Caco-2 (cell line): ENCODE data around the gene BACH2. TPM values are rescaled to one million over a fixed set of nuclear protein-coding genes. Genes with fewer than 3 reads are reported as not detected.

Experiments used
- BruUV-seq: library from RNA; stranded (reverse); fragments of 400-500 nt; replicated peaks from 2 replicates; lab custom pipeline; 2021; lab: Mats Ljungman, UMichigan
- CTCF ChIA-PET: fragments of 300-600 bp; sonication (Branson Sonifier 250); formaldehyde crosslinking; loops from one replicate; lab custom pipeline; 2022; ENCODE audit warnings: antibody characterized with exemption; lab: Charles Lee
- POLR2A ChIA-PET: fragments of 300-600 bp; sonication (Branson Sonifier 250); formaldehyde crosslinking; loops from one replicate; lab custom pipeline; 2022; ENCODE audit warnings: antibody characterized with exemption; lab: Charles Lee
- DNase-seq, 2 experiments: peaks; one replicate each; pipeline versions ENCODE4 v3.0.0 to v3.0.0-alpha.2; 2020 to 2022
- H3K27me3 ChIP-seq: replicated peaks from 2 replicates; pipeline ENCODE4 v1.6.0; 2011; ENCODE audit warnings: low read length; ENCODE audit not compliant: control insufficient read depth, insufficient read depth
- H3K36me3 ChIP-seq: 2 replicates; pipeline ENCODE4 v1.5.1; 2011; ENCODE audit warnings: low read length; ENCODE audit not compliant: control insufficient read depth, insufficient read depth
- H3K4me1 ChIP-seq: fragments of 250-450 bp; sonication (Bioruptor Pico); 2 replicates; pipeline ENCODE4 v1.5.1; 2020; ENCODE audit warnings: mild to moderate bottlenecking
- H3K4me3 ChIP-seq: 2 replicates; pipeline ENCODE4 v1.5.1; 2011; ENCODE audit warnings: low read depth, mild to moderate bottlenecking, control low read depth, low read length
- H3K9me3 ChIP-seq: fragments of 250-450 bp; sonication (Bioruptor Pico); 2 replicates; pipeline ENCODE4 v1.5.1; 2020; ENCODE audit warnings: mild to moderate bottlenecking, moderate library complexity
- H3K27ac Mint-ChIP-seq: one replicate; pipeline ENCODE4 v1.8.0; 2022; ENCODE audit warnings: mixed read lengths; ENCODE audit not compliant: unreplicated experiment
- H3K27me3 Mint-ChIP-seq: one replicate; pipeline ENCODE4 v1.8.0; 2022; ENCODE audit warnings: mixed read lengths; ENCODE audit not compliant: insufficient read depth, unreplicated experiment
- H3K36me3 Mint-ChIP-seq: one replicate; pipeline ENCODE4 v1.8.0; 2022; ENCODE audit warnings: mild to moderate bottlenecking, mixed read lengths; ENCODE audit not compliant: insufficient read depth, unreplicated experiment
- H3K4me1 Mint-ChIP-seq: one replicate; pipeline ENCODE4 v1.8.0; 2022; ENCODE audit warnings: low read depth, mixed read lengths; ENCODE audit not compliant: unreplicated experiment
- H3K4me3 Mint-ChIP-seq: one replicate; pipeline ENCODE4 v1.8.0; 2022; ENCODE audit warnings: mild to moderate bottlenecking, moderate library complexity, mixed read lengths; ENCODE audit not compliant: unreplicated experiment
- H3K9me3 Mint-ChIP-seq: one replicate; pipeline ENCODE4 v1.8.0; 2022; ENCODE audit warnings: mixed read lengths; ENCODE audit not compliant: unreplicated experiment
- CTCF ChIP-seq, 2 experiments: fragments of 200-600 bp in 1 of 2; IDR thresholded peaks; 1 replicate in 1 of 2; 2 replicates in 1 of 2; pipeline versions ENCODE4 v1.5.1 to v1.8.0; 2011 to 2022; ENCODE audit warnings: antibody characterized with exemption in 1 of 2, control low read depth in 1 of 2, inconsistent platforms in 1 of 2, low read depth in 1 of 2, low read length in 1 of 2, mild to moderate bottlenecking in 1 of 2, moderate library complexity in 1 of 2; ENCODE audit not compliant: insufficient read depth in 1 of 2, severe bottlenecking in 1 of 2, unreplicated experiment in 1 of 2
- intact Hi-C: fragments of 100-400 bp; cut with micrococcal nuclease; formaldehyde crosslinking; loops from one replicate; pipeline ENCODE4 v1.10.0; 2022; ENCODE audit not compliant: unreplicated experiment
- total RNA-seq: library from RNA; stranded (reverse); gene quantifications from 2 replicates; pipeline ENCODE4 v1.2.3, GENCODE V29; 2022

The BACH2 gene
- total RNA-seq, 1 experiment from 2014 or later = 0.43 TPM

- Mint-ChIP-seq H3K4me3 (no peak overlapping the region), H3K4me1 (no peaks in the 10 kb centered on the region), H3K27me3 (peaks cover 13% of the 10 kb centered on the region), H3K36me3 (no peaks in the 10 kb centered on the region), H3K9me3 (no peaks in the 10 kb centered on the region), H3K27ac (no peak overlapping the region)
- Histone ChIP-seq H3K36me3 (no peaks in the 10 kb centered on the region), H3K4me1 (no peaks in the 10 kb centered on the region), H3K9me3 (no peaks in the 10 kb centered on the region), H3K27me3 (no peaks in the 10 kb centered on the region), H3K4me3 (no peak overlapping the region)
- BruUV-seq = no TSS peak
- POLR2A ChIA-PET = no interaction called here
- intact Hi-C loops = no loop called here
- CTCF ChIA-PET = no interaction called here
- no peak for TF ChIP-seq CTCF (IDR thresholded peaks at IDR 0.05; ENCODE audit: insufficient read depth in 1 of 2, low read depth in 1 of 2, low read length in 1 of 2, severe bottlenecking in 1 of 2, unreplicated experiment in 1 of 2)
- no peak for DNase-seq
Measured at GRCh38 chr6:90257486-90257738, 39.2 kb downstream of the BACH2 start.

DNA sequence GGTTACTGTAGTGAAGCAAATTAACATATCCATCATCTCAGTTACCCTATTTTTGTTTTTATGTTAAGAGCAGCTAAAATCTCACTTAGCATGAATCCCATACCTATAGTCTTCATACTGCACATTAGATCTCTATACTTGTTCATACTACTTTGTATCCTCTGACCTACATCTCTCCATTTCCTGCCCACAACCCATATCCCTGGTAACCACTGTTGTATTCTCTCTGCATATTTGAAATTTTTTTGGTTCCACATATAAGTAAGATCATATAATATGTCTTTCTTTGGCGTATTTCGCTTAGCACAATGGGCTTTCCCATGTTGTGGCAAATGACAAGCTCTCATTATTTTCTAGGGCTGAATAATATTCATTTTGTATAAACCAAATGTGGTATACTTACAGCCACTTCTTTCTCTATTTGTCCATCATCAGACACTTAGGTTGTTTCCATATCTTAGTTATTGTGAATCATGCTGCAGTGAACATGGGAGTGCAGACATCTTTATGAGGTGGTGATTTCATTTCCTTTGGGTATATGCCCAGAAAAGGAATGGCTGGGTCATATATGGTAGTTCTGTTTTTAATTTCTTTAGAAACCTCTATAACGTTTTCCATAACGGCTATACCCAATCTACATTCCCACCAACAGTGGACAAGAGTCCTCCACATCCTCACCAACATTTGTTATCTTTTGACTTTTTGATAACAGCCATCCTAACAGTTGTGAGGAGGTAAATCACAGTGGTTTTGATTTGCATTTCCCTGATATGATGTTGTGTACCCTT lies 39.8 kb downstream of the BACH2 start:
- BruUV-seq = no TSS peak
- DNase-seq = no peak
- H3K27me3 ChIP-seq = no peaks in the 10 kb centered on the region
- Mint-ChIP-seq H3K27ac (no peak overlapping the region), H3K36me3 (no peaks in the 10 kb centered on the region), H3K27me3 (peaks cover 11% of the 10 kb centered on the region), H3K4me1 (no peaks in the 10 kb centered on the region), H3K9me3 (no peaks in the 10 kb centered on the region), H3K4me3 (no peak overlapping the region)
- no peak overlapping the region for H3K4me3 ChIP-seq
- POLR2A ChIA-PET = no interaction called here
- CTCF ChIA-PET = no interaction called here
- H3K9me3 ChIP-seq = no peaks in the 10 kb centered on the region
- H3K4me1 ChIP-seq = no peaks in the 10 kb centered on the region
- no peaks in the 10 kb centered on the region for H3K36me3 ChIP-seq
- intact Hi-C loops = no loop called here
- no peak for TF ChIP-seq CTCF (IDR thresholded peaks at IDR 0.05; ENCODE audit: insufficient read depth in 1 of 2, low read depth in 1 of 2, low read length in 1 of 2, severe bottlenecking in 1 of 2, unreplicated experiment in 1 of 2)

DNA sequence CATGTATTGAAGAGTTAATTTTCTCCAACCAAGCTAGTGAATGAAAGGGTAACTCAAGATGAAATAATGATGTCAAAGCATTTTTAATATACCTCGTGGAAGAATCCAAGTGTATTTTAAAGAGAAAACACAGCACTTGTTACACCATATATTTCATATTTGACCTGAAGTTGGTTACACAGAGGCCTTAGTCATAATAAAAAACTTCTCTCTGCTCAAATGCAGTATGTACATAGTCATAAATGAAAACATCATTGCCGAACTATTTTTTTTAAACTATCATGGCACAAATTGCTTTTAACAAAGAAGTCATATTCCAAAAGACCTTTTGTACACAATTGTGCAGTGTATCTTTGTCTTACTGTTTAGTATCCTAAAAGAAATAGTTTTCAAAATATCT lies 43.0 kb downstream of the BACH2 start:
- H3K9me3 ChIP-seq = no peaks in the 10 kb centered on the region
- intact Hi-C loops = no loop called here
- POLR2A ChIA-PET = no interaction called here
- H3K27me3 Mint-ChIP-seq = no peaks in the 10 kb centered on the region
- TF ChIP-seq CTCF (IDR thresholded peaks at IDR 0.05; ENCODE audit: insufficient read depth in 1 of 2, low read depth in 1 of 2, low read length in 1 of 2, severe bottlenecking in 1 of 2, unreplicated experiment in 1 of 2) = no peak
- H3K36me3 Mint-ChIP-seq = no peaks in the 10 kb centered on the region
- BruUV-seq = no TSS peak
- no peak overlapping the region for H3K4me3 ChIP-seq
- DNase-seq = no peak
- H3K4me1 ChIP-seq = no peaks in the 10 kb centered on the region
- CTCF ChIA-PET = no interaction called here
- H3K36me3 ChIP-seq = no peaks in the 10 kb centered on the region
- no peaks in the 10 kb centered on the region for H3K4me1 Mint-ChIP-seq
- no peak overlapping the region for H3K4me3 Mint-ChIP-seq
- no peaks in the 10 kb centered on the region for H3K27me3 ChIP-seq
- no peaks in the 10 kb centered on the region for H3K9me3 Mint-ChIP-seq
- no peak overlapping the region for H3K27ac Mint-ChIP-seq
